ENCODE results near the gene RASA2.

The RASA2 gene

DNA sequence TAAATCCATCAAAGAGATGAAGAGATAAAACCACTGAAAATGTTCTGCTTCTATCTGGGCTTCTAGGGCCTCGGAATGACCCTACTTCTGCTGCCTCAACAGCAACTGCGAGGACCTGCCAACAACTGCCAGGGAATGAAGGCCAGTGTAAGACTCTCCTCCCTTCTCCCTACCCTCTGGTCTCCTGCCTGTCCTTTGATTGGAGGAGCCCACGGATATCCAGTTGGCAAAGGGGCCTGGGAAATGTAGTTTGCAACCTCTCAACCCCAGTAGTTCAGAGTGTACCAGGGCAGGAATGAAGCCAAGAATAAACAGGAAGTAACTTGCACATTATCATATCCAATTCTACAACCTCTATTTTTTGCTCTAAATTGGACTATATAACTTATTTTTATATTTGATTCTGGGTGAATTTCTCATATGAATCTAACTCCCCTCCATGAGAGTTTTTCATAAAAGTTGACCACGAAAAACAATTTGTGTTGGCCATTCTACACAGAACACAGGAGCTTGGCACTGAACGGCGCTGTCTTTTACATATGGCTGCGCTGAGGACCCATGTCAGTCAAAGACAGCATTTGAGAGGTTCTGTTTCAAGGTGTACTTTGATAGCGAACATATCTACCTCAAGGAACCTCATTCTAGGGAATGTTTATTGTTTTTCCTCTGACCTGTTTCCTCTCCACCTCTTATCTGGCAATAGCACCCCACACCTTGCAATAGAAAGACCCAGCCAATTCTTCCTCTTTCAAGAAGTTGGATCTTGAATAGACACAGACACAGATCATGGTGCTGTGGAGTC lies 160.1 kb downstream of the RASA2 start:
- DNase-seq (ENCODE audit: low read depth), result peak; percentile 57

DNA sequence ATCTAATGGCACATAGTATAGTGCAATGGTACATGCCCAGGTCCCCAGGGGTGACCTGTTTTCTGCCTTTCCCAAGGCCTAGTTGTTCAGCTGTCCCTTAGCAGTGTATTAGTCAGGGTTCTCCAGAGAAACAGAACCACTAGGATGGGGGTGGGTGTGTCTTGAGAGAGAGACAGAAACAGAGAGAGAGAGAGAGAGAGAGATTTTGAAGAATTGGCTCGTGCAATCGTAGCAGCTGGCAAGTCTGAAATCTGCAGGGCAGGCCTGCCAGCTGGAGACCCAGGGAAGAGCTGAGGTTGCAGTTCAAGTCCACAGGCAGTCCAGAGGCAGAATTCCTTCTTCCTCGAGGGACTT lies 160.7 kb downstream of the RASA2 start:
- DNase-seq (ENCODE audit: low read depth), result no peak

DNA sequence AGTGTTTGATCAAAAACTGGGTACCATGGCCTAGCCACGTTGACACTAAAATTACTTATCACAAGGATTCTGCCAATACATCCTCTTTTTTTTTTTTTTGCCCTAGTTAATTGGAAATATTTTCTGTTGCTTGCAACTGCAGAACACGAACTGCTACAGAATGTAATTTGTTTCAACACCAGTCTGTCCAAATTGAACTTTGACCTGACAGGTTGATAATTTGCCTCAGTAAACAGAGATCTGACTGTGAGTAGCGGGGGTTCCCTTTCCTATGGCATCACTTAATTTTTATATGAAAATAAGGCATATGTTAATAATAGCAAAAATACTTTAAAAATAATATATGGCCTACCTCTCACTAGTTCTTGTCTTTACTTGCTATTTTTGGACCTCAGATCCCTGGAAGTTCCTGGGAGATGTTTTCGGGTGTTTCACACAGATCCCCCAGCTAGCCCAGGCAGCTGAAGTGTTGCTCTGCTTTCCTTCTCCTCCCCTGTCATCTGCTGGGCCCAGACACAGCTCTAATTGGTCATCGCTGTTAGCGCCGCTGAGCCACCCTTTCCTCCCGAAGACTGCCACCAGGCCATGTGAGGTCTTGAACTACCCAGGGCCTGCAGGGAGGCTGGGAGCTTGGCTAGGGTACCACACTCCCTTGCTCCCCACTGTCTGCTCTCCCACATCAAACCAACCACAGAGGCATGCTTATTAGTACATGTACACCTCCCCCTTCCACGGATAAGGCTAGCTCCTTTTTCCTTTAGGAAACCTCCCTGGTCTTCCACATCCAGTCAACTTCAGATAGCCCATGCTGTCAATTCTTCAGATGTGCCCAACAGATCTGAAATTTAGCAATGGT lies 161.5 kb downstream of the RASA2 start:
- no peak for DNase-seq (ENCODE audit: low read depth)

DNA sequence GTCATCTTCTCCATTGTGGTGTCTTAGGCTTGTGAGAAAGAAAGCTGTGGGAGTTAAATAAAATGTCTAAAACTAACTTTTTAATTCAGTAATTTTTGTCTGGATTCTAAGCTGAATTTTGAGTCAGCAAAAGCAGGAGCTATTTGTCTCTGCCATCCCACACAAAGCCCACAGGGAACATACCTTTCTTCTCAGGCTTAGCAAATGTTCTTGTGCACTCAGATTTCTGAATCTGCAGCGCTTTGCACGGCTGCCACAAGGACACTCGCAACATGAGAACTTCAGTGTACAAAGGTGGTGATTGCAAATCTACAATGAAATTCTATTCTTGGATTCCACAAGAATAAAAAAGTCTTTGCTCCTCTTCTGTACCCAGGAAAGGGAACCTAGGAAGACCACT lies 163.0 kb downstream of the RASA2 start:
- DNase-seq (ENCODE audit: low read depth), result no peak

DNA sequence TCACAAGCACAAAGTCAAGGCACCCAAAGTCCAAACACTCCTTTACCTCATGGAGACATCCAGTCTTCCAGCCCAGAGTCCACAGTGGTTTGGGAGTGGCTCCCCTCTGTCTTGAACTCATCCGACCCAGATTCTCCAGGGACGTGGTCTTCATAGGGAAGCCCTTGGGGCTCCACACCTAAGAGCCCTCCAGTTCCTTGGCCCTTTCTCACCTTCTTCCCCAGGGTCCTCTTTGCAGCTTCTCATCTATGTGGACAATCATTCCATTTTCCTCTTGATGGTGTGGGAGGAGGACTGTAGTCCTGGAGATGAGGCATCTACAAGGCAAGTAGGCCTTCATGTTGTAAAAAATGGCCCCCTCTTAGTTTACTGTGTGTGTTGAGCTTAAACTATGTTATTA lies 164.0 kb downstream of the RASA2 start:
- no peak for DNase-seq (ENCODE audit: low read depth)

DNA sequence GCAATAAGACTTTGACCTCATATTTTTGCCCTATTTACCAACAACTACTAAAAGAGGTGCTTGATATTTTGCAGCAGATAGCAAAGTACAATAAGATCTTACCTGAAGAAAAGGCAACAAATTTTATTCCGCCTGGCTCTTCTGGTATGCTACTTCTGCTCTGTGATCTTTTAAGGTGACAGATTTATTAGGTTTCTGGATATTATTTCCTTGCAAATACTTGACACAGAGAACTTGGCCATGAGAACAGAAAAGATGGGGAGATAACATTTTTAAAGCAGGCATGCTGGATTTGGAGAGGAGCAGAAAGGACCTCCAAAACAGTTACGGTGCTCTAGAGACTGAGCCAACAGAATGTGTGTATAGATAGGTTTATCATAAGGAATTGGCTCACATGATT lies 164.6 kb downstream of the RASA2 start:
- no peak for DNase-seq (ENCODE audit: low read depth)

DNA sequence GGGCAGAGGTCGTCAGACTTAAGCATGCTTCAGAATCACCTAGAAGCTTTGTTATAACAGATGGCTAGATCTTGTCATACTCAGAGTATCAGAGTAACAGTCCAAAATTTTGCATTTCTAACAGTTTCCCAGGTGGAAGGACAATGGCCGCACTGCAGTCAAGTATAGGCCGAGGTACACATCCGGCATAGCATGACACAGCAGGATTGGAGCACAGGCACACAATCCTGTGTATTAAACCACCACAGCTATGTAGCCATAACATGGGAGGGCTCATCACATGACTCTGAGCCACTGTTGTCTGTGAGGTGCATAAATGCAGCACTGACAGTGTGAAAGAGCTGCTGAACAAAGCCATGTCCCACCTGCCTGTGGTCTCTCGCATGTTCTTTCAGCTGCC lies 165.5 kb downstream of the RASA2 start:
- no peak for DNase-seq (ENCODE audit: low read depth)

DNA sequence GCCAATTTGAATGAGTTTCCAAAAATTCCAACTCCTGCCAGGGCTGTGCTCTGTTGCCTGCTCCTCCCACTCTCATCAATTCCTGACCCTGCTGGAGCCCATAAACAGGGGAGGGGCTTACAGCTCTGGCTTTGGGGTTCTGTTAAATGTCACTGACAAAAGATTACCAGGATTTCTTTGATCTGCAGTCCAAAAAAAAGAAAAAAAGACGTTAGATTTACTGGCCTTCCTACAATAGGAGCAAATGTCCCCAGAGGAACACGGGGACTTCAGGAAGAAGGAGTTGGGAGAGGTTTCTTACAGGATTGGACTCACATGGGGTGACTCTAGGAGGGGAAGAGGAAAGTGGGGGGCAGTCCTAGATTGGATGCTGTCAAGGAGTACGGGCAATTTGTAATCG lies 167.0 kb downstream of the RASA2 start:
- no peak for DNase-seq (ENCODE audit: low read depth)

DNA sequence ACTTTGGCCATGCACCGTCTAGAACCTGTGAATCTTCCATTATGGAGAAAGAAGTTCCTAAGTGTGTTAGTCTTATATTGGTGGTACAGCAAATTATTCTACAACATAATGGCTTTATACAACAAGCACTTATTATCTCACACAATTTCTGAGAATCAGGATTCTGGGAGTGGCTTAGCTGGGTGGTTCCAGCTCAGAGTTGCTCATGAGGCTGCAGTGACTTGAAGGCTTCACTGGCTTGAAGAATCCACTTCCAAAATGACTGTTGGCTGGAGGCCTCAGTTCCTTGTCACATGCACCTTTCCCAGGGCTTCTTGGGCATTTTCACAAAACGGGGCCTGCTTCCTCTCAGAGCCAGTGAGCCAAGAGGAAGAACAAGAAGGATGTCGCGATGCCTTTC lies 169.0 kb downstream of the RASA2 start:
- DNase-seq (ENCODE audit: low read depth), result no peak

DNA sequence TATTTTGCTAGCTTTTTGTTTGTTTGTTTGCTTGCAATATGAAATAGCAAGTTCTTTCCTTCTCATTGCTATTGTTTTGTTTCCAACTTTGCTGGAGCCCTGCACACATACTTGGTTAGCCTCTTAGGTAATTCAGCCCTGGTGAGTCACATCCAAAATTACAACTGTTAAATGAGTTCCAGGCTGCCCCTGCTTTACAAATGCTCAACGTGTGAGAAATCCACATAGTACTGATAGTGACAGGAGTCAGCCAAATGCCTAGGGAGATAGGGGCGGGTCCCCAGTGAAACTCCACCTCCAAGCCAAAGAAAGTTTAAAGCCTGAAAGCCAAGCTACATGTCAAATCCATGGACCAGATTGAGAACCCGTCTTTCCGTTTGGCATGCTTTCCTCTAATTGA lies 169.9 kb downstream of the RASA2 start:
- DNase-seq (ENCODE audit: low read depth), result peak; percentile 83

DNA sequence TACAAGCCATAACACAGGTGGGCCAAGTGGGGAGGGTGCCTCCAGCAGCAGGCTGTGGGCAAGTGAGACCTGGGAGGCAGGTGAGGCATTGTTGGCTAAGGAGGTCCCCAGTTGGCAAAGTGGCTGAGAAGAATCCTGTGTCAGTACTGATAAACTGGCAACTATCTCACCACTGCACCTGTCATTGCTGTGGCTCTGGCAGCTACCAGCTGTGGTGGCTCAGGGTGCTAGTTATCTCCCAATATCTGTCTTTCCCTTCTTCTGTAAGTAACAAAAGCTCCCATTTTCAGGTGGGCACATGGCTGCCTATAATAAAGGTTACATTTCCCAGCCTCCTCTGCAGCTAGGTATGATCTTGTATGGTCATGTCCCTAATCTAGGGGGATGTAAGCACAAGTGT lies 170.7 kb downstream of the RASA2 start:
- no peak for DNase-seq (ENCODE audit: low read depth)

DNA sequence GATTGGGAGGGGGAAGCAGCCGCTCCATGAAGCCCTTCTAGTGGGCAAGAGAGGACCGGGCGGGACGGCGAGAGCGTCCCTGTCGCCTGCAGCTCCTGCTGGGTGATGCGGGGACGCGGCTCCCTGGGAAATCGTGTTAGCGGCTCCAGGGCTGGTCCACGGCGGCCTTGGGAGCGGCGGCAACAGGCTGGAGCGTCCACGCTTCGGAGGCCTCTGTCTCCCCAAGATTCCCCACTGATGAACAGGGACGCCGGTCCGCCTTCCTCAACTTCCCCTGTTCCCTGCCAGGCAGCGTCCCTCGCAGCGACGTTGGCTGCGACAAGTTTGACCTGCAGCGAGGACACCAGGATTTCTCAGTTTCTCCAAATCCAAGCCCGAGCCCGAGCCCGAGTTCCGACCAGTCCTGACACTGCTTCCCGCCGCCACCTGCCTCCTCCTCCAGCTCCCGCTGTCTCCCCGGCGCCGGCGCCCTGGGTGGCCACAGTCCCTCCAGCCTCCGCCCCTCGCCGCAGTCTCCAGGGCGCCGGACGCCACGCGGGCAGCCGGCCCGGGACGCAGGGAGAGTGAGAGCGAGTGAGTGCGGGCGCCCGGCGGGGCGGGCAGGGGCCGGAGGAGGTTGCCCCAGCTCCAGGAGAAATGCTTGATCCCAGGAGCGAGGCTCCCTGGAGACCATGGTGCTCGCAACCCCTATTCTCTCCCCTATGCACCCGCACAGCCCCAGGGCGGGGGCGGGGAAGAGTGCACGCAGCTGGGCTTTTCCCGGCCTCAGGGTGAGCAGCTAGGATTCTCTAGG lies 173.2 kb downstream of the RASA2 start:
- peak; percentile 18 for DNase-seq (ENCODE audit: low read depth)

DNA sequence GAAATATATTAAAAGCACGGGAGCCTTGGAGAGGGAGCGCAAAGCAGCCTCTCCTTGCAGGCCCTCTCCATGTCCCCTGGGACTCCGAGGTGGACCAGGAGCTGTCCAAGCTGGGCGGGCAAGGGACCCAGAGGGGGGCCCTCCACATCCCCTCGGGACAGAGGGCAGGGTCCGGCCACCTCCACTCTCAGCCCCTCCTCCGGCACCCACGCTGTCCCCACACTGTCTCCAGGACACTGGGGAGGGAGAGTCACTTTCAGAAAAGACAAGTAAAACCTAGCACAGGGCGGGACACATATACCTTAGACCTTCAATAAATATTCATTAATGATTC lies 173.8 kb downstream of the RASA2 start:
- DNase-seq (ENCODE audit: low read depth), result no peak

DNA sequence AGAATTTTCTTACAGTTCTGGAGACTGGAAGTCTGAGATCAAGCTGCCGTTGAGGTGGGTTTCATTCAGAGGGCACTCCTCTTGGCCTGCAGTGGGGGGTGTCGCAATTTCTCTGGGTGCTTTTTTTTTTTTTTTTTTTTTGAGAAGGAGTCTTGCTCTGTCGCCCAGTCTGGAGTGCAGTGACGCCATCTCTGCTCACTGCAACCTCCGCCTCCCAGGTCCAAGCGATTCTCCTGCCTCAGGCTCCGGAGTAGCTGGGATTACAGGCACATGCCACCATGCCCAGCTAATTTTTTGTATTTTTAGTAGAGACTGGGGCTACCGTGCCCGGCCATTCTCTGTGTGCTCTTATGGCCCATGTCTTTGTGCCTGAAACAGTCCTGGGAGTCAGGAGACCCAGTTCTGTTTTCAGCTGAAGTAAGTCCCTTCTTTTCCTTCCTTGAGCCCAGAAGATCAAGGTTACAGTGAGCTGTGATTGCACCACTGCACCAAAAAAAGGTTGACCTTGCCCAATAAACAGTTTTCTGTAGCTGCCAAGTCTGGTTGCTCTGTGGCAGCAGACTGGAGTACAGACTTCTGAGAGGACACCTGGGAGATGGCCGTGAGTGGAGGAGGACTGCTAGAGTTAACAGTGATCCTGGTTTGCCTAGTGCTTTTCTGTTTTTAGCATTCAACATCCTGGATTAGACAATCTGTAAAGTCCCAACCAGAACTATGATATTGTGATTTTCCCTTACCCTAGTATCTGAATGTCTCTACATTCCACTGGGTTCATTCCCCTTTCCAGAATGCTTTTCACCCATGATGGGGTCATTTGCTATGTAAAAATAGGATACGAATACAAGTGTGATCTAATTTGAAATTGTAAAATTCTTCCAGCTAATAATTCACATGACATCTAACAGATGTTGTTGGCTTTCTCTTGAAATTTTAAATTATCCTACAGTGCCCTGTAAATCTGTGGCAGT lies 174.7 kb downstream of the RASA2 start:
- no peak for DNase-seq (ENCODE audit: low read depth)

DNA sequence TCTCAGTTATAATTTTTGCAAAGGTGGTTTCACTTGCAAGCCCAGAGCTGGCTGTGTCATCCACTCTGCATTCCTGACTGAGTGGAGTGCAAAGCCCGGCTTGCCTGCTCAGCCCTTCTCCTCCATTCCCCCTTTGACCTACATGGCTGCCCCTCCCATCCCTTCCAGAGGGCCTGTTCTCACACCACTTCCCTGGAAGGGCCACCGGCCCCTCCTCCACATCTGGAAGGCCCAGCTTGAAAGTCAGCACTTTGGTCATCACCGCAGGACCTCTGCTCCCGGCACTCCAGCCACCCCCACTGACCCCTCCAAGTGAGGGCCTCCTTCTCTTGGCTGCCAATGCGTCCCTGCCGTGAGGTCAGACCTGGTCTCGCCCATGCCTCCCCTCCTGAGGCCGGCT lies 177.2 kb downstream of the RASA2 start:
- no peak for DNase-seq (ENCODE audit: low read depth)

All from fibroblast of gingiva (primary cell).